ENCODE results near the gene ARMC2. TPM values are rescaled to one million over a fixed set of nuclear protein-coding genes. Genes with fewer than 3 reads are reported as not detected.
"Not testable (repeated sequence)": the region's sequence is repeated elsewhere in the genome, so short reads cannot be mapped to it uniquely, and the experiment has no call there.

ARMC2 gene
- total RNA-seq, 3 donors from 2014 or later, result 4.3 to 7.9 (median 7.2) TPM

DNA sequence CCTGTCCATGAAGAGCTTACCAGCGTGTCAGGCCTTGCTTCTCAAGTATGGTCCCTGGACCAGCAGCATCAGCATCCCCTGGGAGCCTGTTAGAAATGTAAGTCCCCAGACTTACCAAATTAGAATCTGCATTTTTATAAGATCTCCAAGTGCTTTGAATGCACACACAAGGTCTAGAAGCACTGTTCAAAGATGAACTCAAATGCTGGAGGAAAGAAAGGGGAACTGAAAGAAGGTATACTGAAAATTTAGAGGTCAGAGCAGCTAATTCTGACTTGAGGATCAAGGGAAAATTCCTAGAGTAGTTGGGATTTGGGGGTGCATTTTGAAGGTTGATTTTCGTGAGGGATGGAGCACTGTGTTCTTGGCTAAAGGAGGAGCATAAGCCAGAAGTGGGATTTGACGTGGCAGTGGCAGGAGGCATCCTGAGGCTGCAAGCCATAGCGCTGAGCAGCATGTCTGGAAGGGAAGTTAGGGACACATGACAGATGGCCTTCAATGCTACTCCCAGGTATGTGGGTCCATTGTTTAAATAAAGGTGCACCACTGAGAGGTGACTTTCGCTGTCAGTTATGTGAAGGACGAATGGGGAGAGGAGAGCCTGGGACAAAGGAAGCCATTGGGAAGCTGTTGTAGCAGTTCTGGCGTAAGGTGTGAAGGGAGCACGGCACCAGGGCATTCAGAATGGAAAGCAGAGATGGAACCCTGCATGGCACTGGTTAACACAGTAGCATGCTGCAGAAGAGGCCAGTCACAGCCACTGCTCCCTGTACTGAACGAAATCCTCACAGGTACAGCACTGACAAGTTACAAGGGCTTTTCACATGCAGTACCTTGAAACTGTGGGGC, 36.2 kb downstream of the ARMC2 start:
- Histone ChIP-seq H3K27me3 (no peaks in the 10 kb centered on the region), H3K4me1 (no peaks in the 10 kb centered on the region), H3K9me3 (no peaks in the 10 kb centered on the region), H3K27ac (no peak overlapping the region), H3K4me3 (no peak overlapping the region), H3K36me3 (no peaks in the 10 kb centered on the region)
- TF ChIP-seq, protein P1, sequence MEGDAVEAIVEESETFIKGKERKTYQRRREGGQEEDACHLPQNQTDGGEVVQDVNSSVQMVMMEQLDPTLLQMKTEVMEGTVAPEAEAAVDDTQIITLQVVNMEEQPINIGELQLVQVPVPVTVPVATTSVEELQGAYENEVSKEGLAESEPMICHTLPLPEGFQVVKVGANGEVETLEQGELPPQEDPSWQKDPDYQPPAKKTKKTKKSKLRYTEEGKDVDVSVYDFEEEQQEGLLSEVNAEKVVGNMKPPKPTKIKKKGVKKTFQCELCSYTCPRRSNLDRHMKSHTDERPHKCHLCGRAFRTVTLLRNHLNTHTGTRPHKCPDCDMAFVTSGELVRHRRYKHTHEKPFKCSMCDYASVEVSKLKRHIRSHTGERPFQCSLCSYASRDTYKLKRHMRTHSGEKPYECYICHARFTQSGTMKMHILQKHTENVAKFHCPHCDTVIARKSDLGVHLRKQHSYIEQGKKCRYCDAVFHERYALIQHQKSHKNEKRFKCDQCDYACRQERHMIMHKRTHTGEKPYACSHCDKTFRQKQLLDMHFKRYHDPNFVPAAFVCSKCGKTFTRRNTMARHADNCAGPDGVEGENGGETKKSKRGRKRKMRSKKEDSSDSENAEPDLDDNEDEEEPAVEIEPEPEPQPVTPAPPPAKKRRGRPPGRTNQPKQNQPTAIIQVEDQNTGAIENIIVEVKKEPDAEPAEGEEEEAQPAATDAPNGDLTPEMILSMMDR (IDR thresholded peaks at IDR 0.05), result no peak
- TF ChIP-seq POLR2AphosphoS5 (IDR thresholded peaks at IDR 0.05), result no peak
- no peak for TF ChIP-seq POLR2A (IDR thresholded peaks at IDR 0.05)
- intact Hi-C loops (cut with DNase I; ENCODE audit: low total_unique reads), result loop anchor here (5.0 kb wide), 2 partner anchors 342 to 1062 kb away; partner anchors contain the start of gene SCML4
- DNase-seq (ENCODE audit: low spot score in 2 of 2), result no peak

GRCh38 chr6:108888052-108888451, 39.8 kb downstream of the ARMC2 start:
- H3K27me3 ChIP-seq, result no peaks in the 10 kb centered on the region
- intact Hi-C loops (cut with DNase I; ENCODE audit: low total_unique reads), result loop anchor here (5.0 kb wide), 1 partner anchor 346 kb away; no protein-coding TSS in a partner anchor
- no peak overlapping the region for H3K27ac ChIP-seq
- TF ChIP-seq, protein P1 (IDR thresholded peaks at IDR 0.05), result no peak
- no peak for TF ChIP-seq POLR2A (IDR thresholded peaks at IDR 0.05)
- no peak for TF ChIP-seq POLR2AphosphoS5 (IDR thresholded peaks at IDR 0.05)
- no peaks in the 10 kb centered on the region for H3K36me3 ChIP-seq
- no peaks in the 10 kb centered on the region for H3K4me1 ChIP-seq
- H3K9me3 ChIP-seq, result no peaks in the 10 kb centered on the region
- no peak overlapping the region for H3K4me3 ChIP-seq
- DNase-seq (ENCODE audit: low spot score in 2 of 2), result no peak

- Histone ChIP-seq H3K9me3 (no peaks in the 10 kb centered on the region), H3K36me3 (no peaks in the 10 kb centered on the region), H3K4me3 (no peak overlapping the region), H3K4me1 (no peaks in the 10 kb centered on the region), H3K27ac (no peak overlapping the region), H3K27me3 (no peaks in the 10 kb centered on the region)
- intact Hi-C loops (cut with DNase I; ENCODE audit: low total_unique reads), result loop anchor here (5.0 kb wide), 1 partner anchor 346 kb away; no protein-coding TSS in a partner anchor
- TF ChIP-seq POLR2A (IDR thresholded peaks at IDR 0.05) (no peak), POLR2AphosphoS5 (IDR thresholded peaks at IDR 0.05) (no peak)
- TF ChIP-seq, protein P1 (IDR thresholded peaks at IDR 0.05), result no peak
- DNase-seq (ENCODE audit: low spot score in 2 of 2), result no peak
Measured at GRCh38 chr6:108888745-108889144, 40.5 kb downstream of the ARMC2 start.

DNA sequence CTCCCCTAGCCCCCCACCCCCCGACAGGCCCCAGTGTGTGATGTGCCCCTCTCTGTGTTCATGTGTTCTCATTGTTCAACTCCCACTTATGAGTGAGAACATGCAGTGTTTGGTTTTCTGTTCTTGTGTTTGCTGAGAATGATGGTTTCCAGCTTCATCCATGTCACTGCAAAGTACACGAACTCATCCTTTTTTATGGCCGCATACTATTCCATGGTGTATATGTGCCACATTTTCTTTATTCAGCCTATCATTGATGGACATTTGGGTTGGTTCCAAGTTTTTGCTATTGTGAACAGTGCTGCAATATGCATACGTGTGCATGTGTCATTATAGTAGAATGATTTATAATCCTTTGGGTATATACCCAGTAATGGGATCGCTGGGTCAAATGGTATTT, 42.7 kb downstream of the ARMC2 start:
- H3K9me3 ChIP-seq; H3K27me3 ChIP-seq; H3K36me3 ChIP-seq; H3K27ac ChIP-seq; H3K4me1 ChIP-seq; DNase-seq (ENCODE audit: low spot score in 2 of 2); intact Hi-C loops (cut with DNase I; ENCODE audit: low total_unique reads); H3K4me3 ChIP-seq: not testable (repeated sequence)

- no peak for DNase-seq (ENCODE audit: low spot score in 2 of 2)
- Histone ChIP-seq H3K9me3 (no peaks in the 10 kb centered on the region), H3K27ac (peak overlapping the region in 1 of 2 donors; percentile 64), H3K4me1 (no peaks in the 10 kb centered on the region), H3K36me3 (no peaks in the 10 kb centered on the region), H3K4me3 (no peak overlapping the region), H3K27me3 (no peaks in the 10 kb centered on the region)
- intact Hi-C loops (cut with DNase I; ENCODE audit: low total_unique reads), result no loop called here
- TF ChIP-seq, protein P1 (IDR thresholded peaks at IDR 0.05), result no peak
- TF ChIP-seq POLR2AphosphoS5 (IDR thresholded peaks at IDR 0.05) (no peak), POLR2A (IDR thresholded peaks at IDR 0.05) (no peak)
Measured at GRCh38 chr6:108895571-108895970, 47.3 kb downstream of the ARMC2 start.
